Fibroblast of lung (primary cell): ENCODE measurements around the gene ZNF639. TPM values are rescaled to one million over a fixed set of nuclear protein-coding genes. Genes with fewer than 3 reads are reported as not detected.

Source experiments
- DNase-seq, 2 donors: peaks; one replicate each; pipeline versions ENCODE4 v3.0.0 to v3.0.0-alpha.2; 2010; ENCODE audit warnings: low read depth in 2 of 2
- H2AFZ ChIP-seq: 2 replicates; pipeline ENCODE4 v1.5.1; 2012; ENCODE audit warnings: low read length, control low read depth, inconsistent platforms
- H3K27ac ChIP-seq: 2 replicates; pipeline ENCODE4 v1.5.1; 2011; ENCODE audit warnings: low read length, control low read depth; ENCODE audit not compliant: insufficient read depth
- H3K27me3 ChIP-seq: 2 replicates; pipeline ENCODE4 v1.5.1; 2011; ENCODE audit warnings: mild to moderate bottlenecking, low read length; ENCODE audit not compliant: control insufficient read depth, insufficient read depth
- H3K36me3 ChIP-seq: 2 replicates; pipeline ENCODE4 v1.5.1; 2011; ENCODE audit warnings: low read length; ENCODE audit not compliant: control insufficient read depth, insufficient read depth
- H3K4me1 ChIP-seq: 2 replicates; pipeline ENCODE4 v1.5.1; 2011; ENCODE audit warnings: low read length; ENCODE audit not compliant: control insufficient read depth, insufficient read depth; ENCODE audit errors: extremely low read depth
- H3K4me2 ChIP-seq: 2 replicates; pipeline ENCODE4 v1.5.1; 2011; ENCODE audit warnings: low read length, control low read depth; ENCODE audit not compliant: insufficient read depth; ENCODE audit errors: extremely low read depth
- H3K4me3 ChIP-seq, 4 experiments: fragments of 200-600 bp in 1 of 4; sonication (generic) in 1 of 4; replicated peaks in 1 of 4; 2 replicates each; pipeline ENCODE4 v1.5.1; 2011 to 2016; ENCODE audit warnings: low read length in 4 of 4, low read depth in 3 of 4, mild to moderate bottlenecking in 3 of 4, control low read depth in 2 of 4, inconsistent platforms in 1 of 4, mixed read lengths in 1 of 4; ENCODE audit not compliant: insufficient read depth in 1 of 4; ENCODE audit errors: control extremely low read depth in 1 of 4
- H3K79me2 ChIP-seq: 2 replicates; pipeline ENCODE4 v1.5.1; 2012; ENCODE audit warnings: mild to moderate bottlenecking, low read length, inconsistent platforms; ENCODE audit not compliant: control insufficient read depth, insufficient read depth
- H3K9ac ChIP-seq: 2 replicates; pipeline ENCODE4 v1.5.1; 2011; ENCODE audit warnings: mild to moderate bottlenecking, low read length, control low read depth; ENCODE audit not compliant: insufficient read depth
- H3K9me3 ChIP-seq: 2 replicates; pipeline ENCODE4 v1.5.1; 2012; ENCODE audit warnings: low read depth, low read length; ENCODE audit not compliant: control insufficient read depth, insufficient read depth
- H4K20me1 ChIP-seq: 2 replicates; pipeline ENCODE4 v1.5.1; 2011; ENCODE audit warnings: low read length; ENCODE audit not compliant: control insufficient read depth, insufficient read depth; ENCODE audit errors: extremely low read depth
- EZH2 ChIP-seq: IDR thresholded peaks from 2 replicates; pipeline ENCODE4 v1.5.1; 2012; ENCODE audit warnings: low read length, control low read depth, mild to moderate bottlenecking; ENCODE audit errors: missing control alignments
- polyA plus RNA-seq, 2 donors: library from polyadenylated mRNA; depleted of rRNA in 1 of 2; stranded (reverse) in 1 of 2; unstranded in 1 of 2; fragments of >200 nt; gene quantifications; 2 replicates each; pipeline ENCODE4 v1.2.1, GENCODE V29; 2011 to 2012; ENCODE audit warnings: missing spikeins in 1 of 2
- total RNA-seq: library from RNA; depleted of rRNA; stranded (reverse); fragments of >200 nt; gene quantifications from 2 replicates; pipeline ENCODE4 v1.2.1, GENCODE V29; 2014
- TF ChIP-seq, protein P1 (sequence below), 2 donors: IDR thresholded peaks in 1 of 2; conservative IDR thresholded peaks in 1 of 2; 1 replicate in 1 of 2; 2 replicates in 1 of 2; pipeline ENCODE4 v1.5.1; 2011 to 2012; ENCODE audit warnings: low read length in 2 of 2, control low read depth in 1 of 2, inconsistent platforms in 1 of 2, low read depth in 1 of 2, mild to moderate bottlenecking in 1 of 2

The ZNF639 gene
- total and polyA plus RNA-seq, 2 donors (not counting 1 experiment from before 2014, with no cell fraction given): 28.4 to 41.1 TPM

GRCh38 chr3:179276743-179277142 lies 46.1 kb upstream of the ZNF639 start:
- H3K4me1 ChIP-seq: no peaks in the 10 kb centered on the region
- H2AFZ ChIP-seq: no peak overlapping the region
- no peak overlapping the region for H3K9ac ChIP-seq
- H3K4me3 ChIP-seq: no peak overlapping the region
- no peak for DNase-seq
- no peaks in the 10 kb centered on the region for H3K79me2 ChIP-seq
- H4K20me1 ChIP-seq: no peaks in the 10 kb centered on the region
- H3K27ac ChIP-seq: no peak overlapping the region
- no peaks in the 10 kb centered on the region for H3K36me3 ChIP-seq
- TF ChIP-seq, protein P1, sequence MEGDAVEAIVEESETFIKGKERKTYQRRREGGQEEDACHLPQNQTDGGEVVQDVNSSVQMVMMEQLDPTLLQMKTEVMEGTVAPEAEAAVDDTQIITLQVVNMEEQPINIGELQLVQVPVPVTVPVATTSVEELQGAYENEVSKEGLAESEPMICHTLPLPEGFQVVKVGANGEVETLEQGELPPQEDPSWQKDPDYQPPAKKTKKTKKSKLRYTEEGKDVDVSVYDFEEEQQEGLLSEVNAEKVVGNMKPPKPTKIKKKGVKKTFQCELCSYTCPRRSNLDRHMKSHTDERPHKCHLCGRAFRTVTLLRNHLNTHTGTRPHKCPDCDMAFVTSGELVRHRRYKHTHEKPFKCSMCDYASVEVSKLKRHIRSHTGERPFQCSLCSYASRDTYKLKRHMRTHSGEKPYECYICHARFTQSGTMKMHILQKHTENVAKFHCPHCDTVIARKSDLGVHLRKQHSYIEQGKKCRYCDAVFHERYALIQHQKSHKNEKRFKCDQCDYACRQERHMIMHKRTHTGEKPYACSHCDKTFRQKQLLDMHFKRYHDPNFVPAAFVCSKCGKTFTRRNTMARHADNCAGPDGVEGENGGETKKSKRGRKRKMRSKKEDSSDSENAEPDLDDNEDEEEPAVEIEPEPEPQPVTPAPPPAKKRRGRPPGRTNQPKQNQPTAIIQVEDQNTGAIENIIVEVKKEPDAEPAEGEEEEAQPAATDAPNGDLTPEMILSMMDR (conservative IDR thresholded peaks at IDR 0.05 in 1 of 2, IDR thresholded peaks at IDR 0.05 in 1 of 2; ENCODE audit: low read depth in 1 of 2, low read length in 2 of 2): no peak
- no peak for TF ChIP-seq EZH2
- no peak overlapping the region for H3K4me2 ChIP-seq
- no peaks in the 10 kb centered on the region for H3K27me3 ChIP-seq
- H3K9me3 ChIP-seq: no peaks in the 10 kb centered on the region

DNA sequence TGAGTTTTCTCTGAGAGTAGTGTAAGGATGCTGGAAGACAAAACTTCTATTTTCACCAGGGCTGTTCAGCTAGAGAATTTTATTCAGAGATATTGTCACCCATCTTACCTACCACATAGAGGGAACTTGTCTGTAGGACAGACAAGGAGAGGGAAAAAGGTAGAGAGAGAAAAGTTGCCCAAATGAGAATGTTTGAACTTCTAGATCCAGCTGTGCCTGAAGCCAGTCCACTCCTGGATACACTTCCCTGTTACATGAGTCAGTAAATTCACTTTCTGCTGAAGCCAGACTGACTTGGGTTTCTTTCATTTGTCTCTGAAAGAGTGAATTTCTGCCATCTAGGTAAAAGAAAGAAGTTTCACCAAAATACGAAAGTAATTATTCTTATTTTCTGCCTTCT lies 44.7 kb upstream of the ZNF639 start:
- H3K79me2 ChIP-seq: no peaks in the 10 kb centered on the region

DNA sequence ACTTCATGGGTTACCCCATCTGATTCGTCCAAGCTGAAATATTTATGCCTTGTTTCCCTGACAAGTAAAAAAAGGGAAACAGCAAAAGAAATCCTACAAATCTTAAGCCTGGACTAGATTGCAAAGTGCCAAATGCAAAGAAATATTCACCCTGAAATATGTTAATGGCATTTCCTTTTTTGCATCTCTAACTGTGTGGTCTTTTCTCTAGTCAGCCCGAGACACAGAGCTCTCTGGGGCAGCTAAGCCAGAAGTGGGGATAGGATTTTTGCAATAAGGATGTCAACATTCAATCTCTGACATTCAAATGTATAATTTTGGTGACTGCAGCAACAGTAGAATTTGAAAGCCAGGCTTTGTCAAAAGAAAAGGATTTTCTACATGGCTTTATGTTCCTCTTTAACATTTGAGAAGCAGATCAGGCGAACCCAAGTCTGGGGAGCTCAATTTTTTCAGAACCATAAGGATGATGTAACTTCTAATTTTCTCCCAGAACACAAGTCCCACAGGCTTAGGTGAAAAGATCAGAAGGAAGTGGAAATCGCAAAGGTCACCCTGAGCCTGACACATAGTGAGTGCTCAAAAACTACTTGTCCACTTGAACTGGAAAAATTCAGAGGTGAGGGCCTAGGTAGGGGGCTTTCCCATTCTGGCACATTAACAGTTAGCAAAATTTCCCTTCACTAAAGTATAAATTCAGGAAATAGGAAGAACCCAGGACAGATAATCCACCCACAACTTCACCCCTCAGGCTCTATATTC lies 43.7 kb upstream of the ZNF639 start:
- Histone ChIP-seq H3K9me3 (no peaks in the 10 kb centered on the region), H3K4me2 (no peak overlapping the region), H2AFZ (no peak overlapping the region), H3K27me3 (no peaks in the 10 kb centered on the region), H3K9ac (no peak overlapping the region), H3K27ac (no peak overlapping the region), H3K4me3 (no peak overlapping the region), H3K79me2 (no peaks in the 10 kb centered on the region), H4K20me1 (no peaks in the 10 kb centered on the region), H3K36me3 (no peaks in the 10 kb centered on the region), H3K4me1 (no peaks in the 10 kb centered on the region)
- no peak for DNase-seq
- no peak for TF ChIP-seq EZH2
- TF ChIP-seq, protein P1 (conservative IDR thresholded peaks at IDR 0.05 in 1 of 2, IDR thresholded peaks at IDR 0.05 in 1 of 2; ENCODE audit: low read depth in 1 of 2, low read length in 2 of 2): no peak

More for the DNA sequence above, 44.7 kb upstream of the ZNF639 start:
- no peaks in the 10 kb centered on the region for H4K20me1 ChIP-seq
- no peak overlapping the region for H3K4me3 ChIP-seq
- H3K36me3 ChIP-seq: no peaks in the 10 kb centered on the region
- no peaks in the 10 kb centered on the region for H3K4me1 ChIP-seq
- no peak overlapping the region for H3K27ac ChIP-seq
- no peak for DNase-seq
- TF ChIP-seq, protein P1 (conservative IDR thresholded peaks at IDR 0.05 in 1 of 2, IDR thresholded peaks at IDR 0.05 in 1 of 2; ENCODE audit: low read depth in 1 of 2, low read length in 2 of 2): no peak
- no peak for TF ChIP-seq EZH2
- no peak overlapping the region for H3K4me2 ChIP-seq
- no peaks in the 10 kb centered on the region for H3K9me3 ChIP-seq
- no peak overlapping the region for H2AFZ ChIP-seq
- H3K9ac ChIP-seq: no peak overlapping the region
- no peaks in the 10 kb centered on the region for H3K27me3 ChIP-seq
